K562 (cell line): ENCODE measurements around the gene DNAAF3. TPM values are rescaled to one million over a fixed set of nuclear protein-coding genes. Genes with fewer than 3 reads are reported as not detected.
A peak's percentile ranks its signal among the peaks of the same experiment; 100 is the strongest.

ENCODE experiments used
- ATAC-seq: fragments of 200-7000 bp; cut with Tn5 transposase; 3 replicates; pipeline ENCODE4 v1.9.1; 2020; ENCODE audit warnings: moderate library complexity
- BruUV-seq: library from RNA; stranded (reverse); fragments of 400-500 nt; replicated peaks from 2 replicates; lab custom pipeline; 2021; lab: Mats Ljungman, UMichigan
- CTCF ChIA-PET: fragments of 300-600 bp; formaldehyde crosslinking; extraction: SDS; loops from one replicate; lab custom pipeline; 2021; ENCODE audit warnings: low intra/inter-chr PET ratio; lab: Yijun Ruan, JAX
- POLR2A ChIA-PET: fragments of 300-600, 350-650 bp; sonication (Branson Sonifier 250); formaldehyde crosslinking; extraction: SDS; loops from one replicate; lab custom pipeline; 2021; ENCODE audit warnings: antibody characterized with exemption, inconsistent platforms; lab: Yijun Ruan, JAX
- DNase-seq, 4 experiments: peaks; one replicate each; pipeline versions ENCODE4 v3.0.0 to v3.0.0-alpha.2; 2011 to 2018; ENCODE audit warnings: low spot score in 3 of 4, mixed read lengths in 3 of 4; ENCODE audit errors: extremely low read depth in 1 of 4
- FAIRE-seq: peaks from 2 replicates; lab custom pipeline; 2011; peaks lifted over from hg19 to GRCh38; lab: Jason Lieb, UNC
- H2AFZ ChIP-seq: 2 replicates; pipeline ENCODE4 v1.6.0; 2011; ENCODE audit warnings: low read depth, low read length, control low read depth, inconsistent platforms
- H3K27ac ChIP-seq: fragments of 200-600 bp; 3 replicates; pipeline ENCODE4 v1.8.0; 2011; ENCODE audit warnings: low read depth, mild to moderate bottlenecking, control low read depth, inconsistent platforms, low read length, moderate library complexity, mixed read lengths; ENCODE audit errors: extremely low read depth
- H3K27me3 ChIP-seq, 2 experiments: fragments of 300-600 bp in 1 of 2; 2 replicates in 1 of 2; 3 replicates in 1 of 2; pipeline versions ENCODE4 v1.6.0 to v1.8.0; 2011; ENCODE audit warnings: inconsistent platforms in 2 of 2, low read length in 2 of 2, mild to moderate bottlenecking in 1 of 2, mixed read lengths in 1 of 2, moderate library complexity in 1 of 2; ENCODE audit not compliant: control insufficient read depth in 2 of 2, insufficient read depth in 2 of 2
- H3K36me3 ChIP-seq: fragments of 300-600 bp; 3 replicates; pipeline ENCODE4 v1.8.0; 2011; ENCODE audit warnings: mild to moderate bottlenecking, low read length, inconsistent platforms; ENCODE audit not compliant: control insufficient read depth, insufficient read depth
- H3K4me1 ChIP-seq, 2 experiments: fragments of 200-600 bp in 1 of 2; replicated peaks in 1 of 2; 2 replicates in 1 of 2; 3 replicates in 1 of 2; pipeline versions ENCODE4 v1.5.1 to v1.8.0; 2011; ENCODE audit warnings: inconsistent platforms in 2 of 2, low read length in 2 of 2, mild to moderate bottlenecking in 1 of 2, mixed read lengths in 1 of 2, moderate library complexity in 1 of 2; ENCODE audit not compliant: control insufficient read depth in 2 of 2, insufficient read depth in 2 of 2
- H3K4me2 ChIP-seq: 2 replicates; pipeline ENCODE4 v1.6.1; 2011; ENCODE audit warnings: low read length, control low read depth, inconsistent platforms, mixed read lengths; ENCODE audit not compliant: insufficient read depth
- H3K4me3 ChIP-seq: fragments of 200-600 bp; sonication (generic), shearing (Covaris generic); 2 replicates; pipeline ENCODE4 v1.5.1; 2016; ENCODE audit warnings: control low read depth, inconsistent platforms
- H3K79me2 ChIP-seq: fragments of 200-600 bp; 3 replicates; pipeline ENCODE4 v1.8.0; 2011; ENCODE audit warnings: low read length, inconsistent platforms; ENCODE audit not compliant: control insufficient read depth, insufficient read depth
- H3K9ac ChIP-seq, 2 experiments: 2 replicates each; pipeline versions ENCODE4 v1.6.0 to v1.6.1; 2011; ENCODE audit warnings: low read depth in 2 of 2, low read length in 2 of 2, control low read depth in 1 of 2, inconsistent platforms in 1 of 2, mild to moderate bottlenecking in 1 of 2, mixed read lengths in 1 of 2; ENCODE audit not compliant: insufficient read depth in 1 of 2
- H3K9me1 ChIP-seq: one replicate; pipeline ENCODE4 v1.6.0; 2011; ENCODE audit warnings: inconsistent platforms, mild to moderate bottlenecking, low read length, moderate library complexity; ENCODE audit not compliant: control insufficient read depth, insufficient read depth
- H3K9me3 ChIP-seq: replicated peaks from 2 replicates; pipeline ENCODE4 v1.5.1; 2011; ENCODE audit warnings: low read depth, low read length, inconsistent platforms; ENCODE audit not compliant: control insufficient read depth, insufficient read depth
- H4K20me1 ChIP-seq: replicated peaks from 2 replicates; pipeline ENCODE4 v1.6.1; 2011; ENCODE audit warnings: low read length, inconsistent platforms, mixed read lengths; ENCODE audit not compliant: control insufficient read depth, insufficient read depth
- FOXJ3 ChIP-seq: sonication (generic); formaldehyde crosslinking; IDR thresholded peaks from 2 replicates; pipeline ENCODE4 v1.4.0; 2020; ENCODE audit warnings: mild to moderate bottlenecking, missing genetic modification reagents
- MLLT1 ChIP-seq, 2 experiments: fragments of 450-650 bp; IDR thresholded peaks; 2 replicates each; pipeline ENCODE4 v1.6.1; 2016
- POLR2G ChIP-seq: fragments of 200-400 bp; formaldehyde crosslinking; IDR thresholded peaks from 2 replicates; pipeline ENCODE4 v1.6.1; 2017; ENCODE audit warnings: low read depth, mild to moderate bottlenecking, antibody characterized with exemption, low read length, moderate library complexity
- SAFB ChIP-seq: fragments of 200-400 bp; formaldehyde crosslinking; IDR thresholded peaks from 2 replicates; pipeline ENCODE4 v1.6.1; 2017; ENCODE audit warnings: low read depth, low read length, borderline replicate concordance
- SUPT5H ChIP-seq: fragments of 450-650 bp; IDR thresholded peaks from 2 replicates; pipeline ENCODE4 v1.6.1; 2016
- TCF7L2 ChIP-seq: fragments of 150-350 bp; IDR thresholded peaks from 2 replicates; pipeline ENCODE4 v1.6.1; 2016; ENCODE audit warnings: low read depth, mild to moderate bottlenecking, low read length, moderate library complexity
- TFAM ChIP-seq: fragments of 250-450 bp; sonication (Bioruptor Pico); conservative IDR thresholded peaks from 2 replicates; pipeline ENCODE4 v1.5.0; 2021; ENCODE audit warnings: mild to moderate bottlenecking, moderate library complexity
- ZFP36 ChIP-seq: fragments of 150-350 bp; IDR thresholded peaks from 2 replicates; pipeline ENCODE4 v1.6.1; 2018; ENCODE audit warnings: low read length, low read depth; ENCODE audit not compliant: partially characterized antibody
- WGBS: fragments of 100-300 bp; shearing (Covaris generic); methylation state at CpG from one replicate; pipeline ENCODE4 v1.1.6; 2016; ENCODE audit warnings: low coverage, mixed read lengths; ENCODE audit not compliant: insufficient coverage; ENCODE audit errors: missing lambda C conversion rate; 5-methylcytosine and 5-hydroxymethylcytosine counted together
- in situ Hi-C: fragments of 300-500 bp; cut with MboI; formaldehyde crosslinking; loops from 4 replicates; pipeline ENCODE4 v1.15.0; 2018; ENCODE audit warnings: inconsistent platforms, mixed read lengths
- intact Hi-C: fragments of 100-400 bp; cut with micrococcal nuclease; formaldehyde crosslinking; loops from 2 replicates; pipeline ENCODE4 v1.14.2; 2022
- polyA plus RNA-seq, 8 experiments: library from polyadenylated mRNA; depleted of rRNA in 4 of 8; stranded (reverse) in 5 of 8; unstranded in 3 of 8; fragments of >200 nt; fragmentation: Nextera tagmentation in 2 of 8; fragmentation: Illumina TruSeq in 1 of 8; extraction: Ambion mirVana in 2 of 8; extraction: Trizol in 1 of 8; gene quantifications; 2 replicates each; pipeline versions ENCODE4 v1.2.1 to v1.2.3, GENCODE V29; 2011 to 2014; ENCODE audit warnings: inconsistent platforms in 1 of 8, missing spikeins in 1 of 8
- total RNA-seq, 7 experiments: library from RNA; depleted of rRNA in 6 of 7; stranded (reverse); fragments of >200 nt in 6 of 7; fragmentation: Illumina TruSeq in 2 of 7; extraction: Trizol in 2 of 7; gene quantifications; 2 replicates each; pipeline versions ENCODE4 v1.2.1 to v1.2.3, GENCODE V29; 2011 to 2021; ENCODE audit warnings: low replicate concordance in 1 of 7

The DNAAF3 gene
- total and polyA plus RNA-seq, 9 of the 15 experiments (the other 6 are each of a cell fraction or from before 2014, with no cell fraction given): 21.6 to 61.5 (median 43.0) TPM

GRCh38 chr19:55137915-55138314 is 28.5 kb downstream of the DNAAF3 start:
- Histone ChIP-seq H4K20me1 (no peaks in the 10 kb centered on the region), H3K27me3 (no peaks in the 10 kb centered on the region), H2AFZ (no peak overlapping the region), H3K9ac (no peak overlapping the region), H3K36me3 (peaks cover 57% of the 10 kb centered on the region), H3K4me3 (no peak overlapping the region), H3K9me3 (no peaks in the 10 kb centered on the region), H3K4me2 (no peak overlapping the region), H3K27ac (no peak overlapping the region), H3K4me1 (peaks cover 0 to 32% of the 10 kb centered on the region in 2 experiments; a peak in 2 of 5 replicates), H3K9me1 (no peaks in the 10 kb centered on the region), H3K79me2 (no peaks in the 10 kb centered on the region)
- ChIA-PET POLR2A (no interaction called here), CTCF (no interaction called here)
- no peak for ATAC-seq
- no peak for TF ChIP-seq SAFB
- TF ChIP-seq TFAM (CRISPR knock-in tag): no peak
- no peak for TF ChIP-seq MLLT1 (IDR thresholded peaks at IDR 0.05)
- TF ChIP-seq TCF7L2: no peak
- TF ChIP-seq ZFP36: no peak
- no peak for TF ChIP-seq FOXJ3 (CRISPR knock-in tag)
- TF ChIP-seq SUPT5H: no peak
- peak; percentile 42; the same call in 1 of the 2 replicates for TF ChIP-seq POLR2G
- intact Hi-C loops (no loop called here), in situ Hi-C loops (loop anchor here (25.0 kb wide), 1 partner anchor 499 kb away; the partner anchor contains the start of genes CCDC106, ZNF580 and ZNF581)
- 89% methylated on average over 4 of the region's 9 CpGs for WGBS
- BruUV-seq: no TSS peak
- DNase-seq: peak in 1 of 4 experiments; percentile 5
- FAIRE-seq: no peak
